Inflammatory macrophage treated with lipopolysaccharide for 4 hours (primary cell): Measurements from ENCODE around the gene BMP5.

ENCODE experiments used
- DNase-seq: peaks from one replicate; pipeline ENCODE4 v3.0.0-alpha.2; 2020

The BMP5 gene

GRCh38 chr6:55705451-55706440 lies 169.6 kb downstream of the BMP5 start:
- DNase-seq = no peak

GRCh38 chr6:55704421-55704820 lies 171.0 kb downstream of the BMP5 start:
- DNase-seq = peak; percentile 0
